Neural crest cell (in vitro differentiated cells): ENCODE measurements around the gene COL4A1. TPM values are rescaled to one million over a fixed set of nuclear protein-coding genes. Genes with fewer than 3 reads are reported as not detected.

Experiments
- DNase-seq: peaks from one replicate; pipeline ENCODE4 v3.0.0; 2021; ENCODE audit warnings: low read depth, mixed read lengths, low spot score
- H3K27ac Mint-ChIP-seq: one replicate; pipeline ENCODE4 v1.8.0; 2021; ENCODE audit warnings: mild to moderate bottlenecking, mixed read lengths; ENCODE audit not compliant: unreplicated experiment
- H3K27me3 Mint-ChIP-seq: 2 replicates; pipeline ENCODE4 v1.8.0; 2021; ENCODE audit warnings: low read depth, mild to moderate bottlenecking, mixed read lengths
- H3K36me3 Mint-ChIP-seq: 2 replicates; pipeline ENCODE4 v1.8.0; 2021; ENCODE audit warnings: low read depth, mild to moderate bottlenecking, mixed read lengths
- H3K4me1 Mint-ChIP-seq: 2 replicates; pipeline ENCODE4 v1.8.0; 2021; ENCODE audit warnings: mixed read lengths
- H3K4me3 Mint-ChIP-seq: one replicate; pipeline ENCODE4 v1.8.0; 2021; ENCODE audit warnings: mild to moderate bottlenecking, mixed read lengths
- H3K9me3 Mint-ChIP-seq: 2 replicates; pipeline ENCODE4 v1.8.0; 2021; ENCODE audit warnings: mixed read lengths
- CTCF ChIP-seq: fragments of 200-600 bp; sonication (generic); conservative IDR thresholded peaks from 2 replicates; pipeline ENCODE4 v1.5.0; 2021; ENCODE audit warnings: antibody characterized with exemption, mild to moderate bottlenecking
- total RNA-seq: library from RNA; stranded (reverse); gene quantifications from 2 replicates; pipeline ENCODE4 v1.2.1, GENCODE V29; 2021

The COL4A1 gene
- total RNA-seq, 1 donor from 2014 or later = 65.5 TPM

GRCh38 chr13:110133425-110134235, 173.3 kb downstream of the COL4A1 start:
- H3K27ac Mint-ChIP-seq = no peak overlapping the region
- H3K36me3 Mint-ChIP-seq = no peaks in the 10 kb centered on the region
- no peak for DNase-seq
- peaks cover 26% of the 10 kb centered on the region for H3K27me3 Mint-ChIP-seq
- peaks cover 60% of the 10 kb centered on the region for H3K4me1 Mint-ChIP-seq
- TF ChIP-seq CTCF = no peak
- peaks cover 3% of the 10 kb centered on the region for H3K9me3 Mint-ChIP-seq
- H3K4me3 Mint-ChIP-seq = no peak overlapping the region

GRCh38 chr13:110132225-110132982, 174.6 kb downstream of the COL4A1 start:
- Mint-ChIP-seq H3K4me3 (no peak overlapping the region), H3K27me3 (peaks cover 17% of the 10 kb centered on the region), H3K9me3 (peaks cover 5% of the 10 kb centered on the region), H3K27ac (no peak overlapping the region), H3K36me3 (no peaks in the 10 kb centered on the region), H3K4me1 (peaks cover 58% of the 10 kb centered on the region)
- no peak for TF ChIP-seq CTCF
- no peak for DNase-seq

GRCh38 chr13:110131424-110131823, 175.5 kb downstream of the COL4A1 start:
- H3K9me3 Mint-ChIP-seq = peaks cover 5% of the 10 kb centered on the region
- H3K4me3 Mint-ChIP-seq = no peak overlapping the region
- H3K27me3 Mint-ChIP-seq = peaks cover 8% of the 10 kb centered on the region
- no peak for DNase-seq
- TF ChIP-seq CTCF = no peak
- peaks cover 2% of the 10 kb centered on the region for H3K36me3 Mint-ChIP-seq
- H3K4me1 Mint-ChIP-seq = peaks cover 63% of the 10 kb centered on the region
- H3K27ac Mint-ChIP-seq = no peak overlapping the region

GRCh38 chr13:110130431-110130830, 176.5 kb downstream of the COL4A1 start:
- no peak overlapping the region for H3K27ac Mint-ChIP-seq

More at GRCh38 chr13:110130431-110130830, 176.5 kb downstream of the COL4A1 start:
- Mint-ChIP-seq H3K4me1 (peaks cover 68% of the 10 kb centered on the region), H3K27me3 (peaks cover 4% of the 10 kb centered on the region), H3K36me3 (peaks cover 2% of the 10 kb centered on the region), H3K9me3 (peaks cover 5% of the 10 kb centered on the region), H3K4me3 (no peak overlapping the region)
- DNase-seq = no peak
- no peak for TF ChIP-seq CTCF
